GM18868 (cell line): ENCODE data around the gene FBXW12.

Experiments used
- ATAC-seq: cut with Tn5 transposase; IDR thresholded peaks from one replicate; pipeline ENCODE4 v1.9.1; 2021; ENCODE audit warnings: mild to moderate bottlenecking, moderate library complexity; ENCODE audit not compliant: unreplicated experiment

Gene FBXW12

DNA sequence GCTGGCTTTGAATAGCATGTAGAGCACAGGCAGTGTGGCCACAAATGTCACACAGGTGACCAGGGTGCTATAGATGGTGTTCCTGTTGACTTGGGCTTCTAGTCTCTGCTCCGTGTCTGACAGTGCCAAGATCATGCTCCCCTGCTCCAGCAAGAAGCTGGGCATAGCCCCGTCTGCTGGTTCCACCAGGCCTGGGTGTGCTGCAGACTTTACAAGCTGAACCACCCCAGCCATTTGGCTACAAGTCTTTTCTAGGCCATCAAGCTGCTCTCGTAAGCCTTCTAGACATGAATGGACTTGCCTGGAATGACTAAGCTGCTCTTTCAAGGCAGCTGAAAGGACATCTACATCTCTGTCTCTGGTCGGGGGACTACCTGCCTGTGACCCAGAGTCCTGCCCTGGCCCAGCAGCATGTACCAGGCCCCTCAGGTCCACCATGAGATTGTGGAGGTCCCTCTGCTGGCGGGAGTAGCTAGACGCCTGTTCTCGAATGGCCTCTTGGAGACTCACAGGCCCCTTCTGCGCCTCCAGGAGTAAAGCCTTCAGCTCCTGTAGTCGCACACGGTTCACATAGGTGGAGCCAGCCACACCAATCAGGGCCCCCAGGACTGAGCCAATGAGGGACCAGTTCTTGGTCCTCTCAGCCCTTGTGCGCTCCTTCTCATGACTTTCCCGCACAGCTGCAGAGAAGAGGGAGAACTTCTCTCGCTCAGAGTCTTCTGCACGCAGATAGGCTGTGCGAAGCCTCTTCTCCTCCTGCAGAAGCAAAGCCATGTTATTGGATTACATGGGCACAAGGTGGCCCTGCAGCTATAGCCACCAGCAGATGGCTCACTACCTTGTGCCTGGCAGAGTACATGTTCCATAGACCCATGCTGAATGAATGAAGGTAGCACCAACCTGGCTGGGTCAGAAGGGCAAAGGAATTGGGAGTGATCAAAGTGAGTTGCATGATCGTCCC lies 60.7 kb downstream of the FBXW12 start:
- ATAC-seq = no peak

DNA sequence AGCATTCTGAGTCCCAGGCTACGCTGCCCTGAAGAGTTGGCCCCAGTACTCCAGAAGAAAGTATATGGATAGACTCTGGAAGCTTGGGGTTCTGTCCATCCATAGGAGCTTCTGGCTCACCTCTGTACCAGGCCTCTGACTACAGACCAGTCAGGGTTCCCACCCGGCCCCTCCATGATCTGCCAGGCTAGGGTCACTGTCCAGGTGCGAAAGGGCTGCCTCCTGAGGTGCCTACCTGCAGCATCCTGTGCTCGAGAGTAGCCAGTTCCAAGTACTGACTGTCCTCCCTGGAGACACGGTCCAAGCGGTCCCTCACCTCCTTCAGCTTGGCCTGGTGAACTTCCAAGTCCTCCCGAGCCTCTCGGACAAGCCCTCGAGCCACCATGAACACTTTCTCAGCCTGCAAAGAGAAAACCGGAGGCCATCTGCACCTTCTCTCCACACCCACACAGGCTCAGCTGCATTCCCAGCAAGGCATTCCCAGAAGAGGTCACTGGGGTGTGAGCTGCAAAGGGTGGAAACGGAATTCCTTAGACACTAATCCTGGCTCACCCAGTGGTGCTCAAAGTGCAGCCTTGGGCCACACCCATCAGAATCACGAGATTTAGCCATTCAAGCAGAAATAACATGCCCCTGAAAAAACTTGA lies 61.6 kb downstream of the FBXW12 start:
- no peak for ATAC-seq

DNA sequence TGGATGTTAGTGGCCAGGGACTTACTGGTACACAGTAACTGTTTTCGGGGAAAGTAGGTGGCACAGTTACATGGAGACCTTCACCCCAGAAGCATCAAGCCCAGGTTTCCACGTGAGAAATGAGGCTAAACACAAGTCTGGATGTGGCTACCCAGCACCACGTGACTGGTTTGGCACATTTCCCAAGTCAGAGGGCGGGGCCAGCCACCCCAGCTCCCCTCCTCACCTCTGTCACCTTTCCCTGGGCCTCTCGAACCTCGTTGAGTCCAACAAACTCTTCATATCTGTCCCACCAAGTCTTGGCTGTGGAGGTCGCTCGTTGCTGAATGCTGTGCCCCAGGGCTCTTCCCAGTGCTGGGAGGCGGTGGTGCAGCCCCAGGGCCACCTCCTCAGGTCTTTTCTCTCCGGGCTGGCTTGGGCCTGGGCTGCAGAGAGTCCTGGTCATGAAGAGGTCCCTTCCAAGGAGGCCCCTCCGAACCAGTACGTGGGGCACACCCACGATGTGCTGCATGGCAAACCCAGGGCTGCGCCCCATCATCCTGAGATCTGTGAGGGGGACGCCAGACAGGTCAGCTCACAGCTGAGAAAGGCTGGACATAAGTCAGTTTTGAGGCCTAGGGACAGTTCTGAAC lies 62.7 kb downstream of the FBXW12 start:
- no peak for ATAC-seq

DNA sequence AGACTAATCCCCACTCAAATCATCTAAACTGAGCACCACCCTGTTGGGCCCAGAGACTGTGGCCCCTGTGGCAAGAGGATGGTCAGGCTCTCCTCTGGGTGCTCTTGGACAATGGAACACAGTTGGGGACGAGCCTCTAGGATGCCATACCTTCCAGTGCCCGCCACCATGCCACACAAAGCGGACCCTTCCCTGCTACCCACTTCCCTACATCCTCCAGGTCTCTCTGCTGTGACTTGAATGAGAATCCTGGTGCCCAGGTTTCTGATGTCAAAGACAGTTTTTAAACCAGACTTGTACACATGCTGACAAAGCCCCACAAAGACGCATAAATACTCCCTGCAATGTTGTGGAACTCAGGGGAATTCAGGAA lies 63.2 kb downstream of the FBXW12 start:
- ATAC-seq = no peak

DNA sequence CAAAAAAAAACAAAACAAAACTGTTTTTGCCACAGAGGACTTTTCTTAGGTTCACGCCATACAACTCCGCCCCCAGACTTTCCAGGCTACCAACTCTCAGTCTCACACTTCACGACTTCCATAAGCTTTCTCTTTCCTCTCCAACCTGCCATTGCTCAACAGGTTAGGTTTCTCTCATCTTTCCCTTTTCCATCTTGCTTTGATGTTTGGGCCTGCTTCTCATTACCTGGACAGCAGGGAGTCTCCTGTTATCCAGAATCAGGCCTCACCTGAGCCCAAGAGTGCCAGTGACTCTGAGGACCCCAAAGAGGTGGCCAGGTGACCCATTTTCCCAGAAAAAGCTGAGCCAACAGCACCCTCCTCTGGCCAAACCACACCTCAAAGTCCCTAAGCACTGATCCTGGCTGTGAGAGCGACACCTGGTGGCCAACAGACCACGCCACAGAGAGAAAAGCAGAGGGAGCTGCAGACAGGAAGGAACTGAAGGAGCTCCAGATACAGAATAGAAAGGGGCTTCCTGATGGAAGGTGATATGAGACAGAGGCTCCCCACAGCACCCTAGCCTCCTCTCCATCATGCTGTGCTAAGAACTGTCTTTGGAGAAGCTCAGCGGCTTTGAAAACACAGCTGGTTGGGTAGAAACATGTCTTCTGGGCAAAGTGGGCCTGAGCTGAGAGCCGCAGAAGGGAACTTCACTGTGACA lies 63.9 kb downstream of the FBXW12 start:
- ATAC-seq = no peak

DNA sequence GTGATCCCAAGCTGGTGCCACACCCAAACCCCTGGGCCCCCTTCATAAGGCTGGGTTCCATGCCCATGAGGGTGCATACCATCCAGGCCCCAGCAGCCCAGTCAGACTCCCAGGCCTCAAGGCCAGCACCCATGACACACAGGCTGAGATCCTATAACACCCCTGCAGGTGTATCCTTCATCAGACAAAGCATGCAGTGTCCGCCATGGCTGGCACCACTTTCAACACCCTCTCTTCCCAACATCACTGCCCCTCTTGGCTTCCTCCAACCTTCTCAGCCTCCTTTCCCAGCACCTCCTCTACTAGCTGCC lies 64.4 kb downstream of the FBXW12 start:
- ATAC-seq = no peak

DNA sequence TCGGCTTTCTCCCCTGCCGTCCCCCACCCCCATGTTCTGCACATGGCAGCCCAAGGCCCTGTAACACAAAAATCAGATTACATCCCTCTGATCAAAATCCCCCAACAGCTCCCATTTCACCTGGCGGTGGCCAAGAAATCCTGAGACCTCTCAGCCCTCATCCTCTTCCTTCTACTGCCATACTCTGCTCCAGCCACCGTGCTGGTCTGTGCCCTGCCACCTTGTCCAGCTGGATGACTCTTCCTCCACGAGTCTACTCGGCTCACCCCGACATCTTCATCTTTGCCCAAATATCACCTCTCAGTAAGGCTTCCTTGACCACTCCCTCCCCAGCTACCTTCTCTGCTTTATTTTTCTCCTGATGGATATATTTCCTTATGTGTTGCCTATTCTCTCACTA lies 64.8 kb downstream of the FBXW12 start:
- ATAC-seq = no peak

DNA sequence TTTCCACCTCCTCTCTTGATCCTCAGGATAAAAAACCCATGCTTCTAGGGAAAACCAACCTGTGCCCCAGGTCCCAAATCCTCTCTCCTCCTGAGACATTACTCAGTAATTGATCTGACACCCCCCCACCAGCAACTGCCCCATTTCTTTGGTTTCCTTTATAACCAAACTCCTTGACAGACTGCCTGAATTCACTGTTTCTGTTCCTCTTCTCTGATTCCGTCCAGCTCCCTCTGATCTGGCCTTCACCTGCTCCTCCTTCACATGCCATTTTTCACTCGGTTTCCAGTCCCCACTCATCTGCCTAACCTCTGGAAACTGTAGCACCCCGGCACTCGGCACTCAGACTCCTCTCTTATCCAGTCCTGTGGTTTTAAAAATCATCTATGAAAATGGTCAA lies 65.8 kb downstream of the FBXW12 start:
- no peak for ATAC-seq

DNA sequence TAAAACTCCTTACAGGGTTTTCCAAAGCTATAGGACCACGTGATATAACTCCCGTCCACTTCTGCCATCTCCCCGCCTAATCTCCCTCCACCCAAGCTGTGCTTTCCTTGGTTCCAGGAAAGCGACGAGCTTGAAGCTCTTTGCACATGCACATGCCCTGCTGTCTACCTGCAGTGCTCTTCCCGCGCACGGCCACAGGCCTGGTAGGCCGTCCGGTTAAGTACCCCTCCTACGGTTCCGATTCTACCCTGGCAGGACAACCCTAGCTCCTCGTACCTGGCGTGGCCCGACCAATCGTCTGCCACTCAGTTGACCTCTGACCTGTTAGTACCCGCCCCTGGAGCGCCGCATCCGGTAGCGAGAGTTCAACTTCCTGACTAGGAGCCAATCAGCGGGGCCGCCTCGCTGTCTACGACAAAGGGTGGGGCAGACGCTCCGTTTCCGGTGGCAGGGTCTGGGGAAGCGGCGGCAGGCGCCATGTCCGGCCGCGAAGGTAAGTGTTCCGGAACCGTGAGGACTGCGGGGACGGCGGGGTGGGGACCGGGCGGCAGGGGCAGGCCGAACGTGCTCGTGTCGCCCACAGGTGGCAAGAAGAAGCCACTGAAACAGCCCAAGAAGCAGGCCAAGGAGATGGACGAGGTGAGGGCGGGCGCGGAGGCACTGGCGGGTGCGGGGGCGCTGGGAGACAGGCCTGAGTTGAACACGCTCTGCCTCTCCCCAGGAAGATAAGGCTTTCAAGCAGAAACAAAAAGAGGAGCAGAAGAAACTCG lies 68.0 kb downstream of the FBXW12 start, which contains the start of the genes CCDC51 and TMA7:
CCDC51 (minus strand) TSS at position 300 of the 770 bp plus-strand sequence. CDS start 4,991 bp downstream, outside the sequence.
TMA7 (plus strand) TSS at position 438 of the 770 bp plus-strand sequence; CDS start at position 478, 40 bp downstream.
- ATAC-seq = peak; percentile 92

DNA sequence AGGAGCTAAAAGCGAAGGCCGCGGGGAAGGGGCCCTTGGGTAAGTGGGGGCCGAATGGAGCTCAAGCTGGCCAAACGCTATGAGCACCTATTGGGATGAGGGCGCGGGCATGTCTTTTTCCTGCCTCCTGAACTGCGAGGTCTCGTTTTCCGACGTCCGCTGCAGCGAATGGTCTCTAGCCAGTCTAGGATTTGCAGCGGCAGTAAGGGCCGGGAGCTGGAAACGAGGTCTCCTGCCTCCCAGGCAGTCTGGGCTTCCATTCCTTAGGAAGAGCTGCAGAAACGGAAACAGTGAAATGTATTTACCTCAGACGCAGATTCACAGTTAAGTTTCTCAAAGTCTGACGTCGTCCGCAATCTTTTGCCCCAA lies 68.6 kb downstream of the FBXW12 start:
- no peak for ATAC-seq

DNA sequence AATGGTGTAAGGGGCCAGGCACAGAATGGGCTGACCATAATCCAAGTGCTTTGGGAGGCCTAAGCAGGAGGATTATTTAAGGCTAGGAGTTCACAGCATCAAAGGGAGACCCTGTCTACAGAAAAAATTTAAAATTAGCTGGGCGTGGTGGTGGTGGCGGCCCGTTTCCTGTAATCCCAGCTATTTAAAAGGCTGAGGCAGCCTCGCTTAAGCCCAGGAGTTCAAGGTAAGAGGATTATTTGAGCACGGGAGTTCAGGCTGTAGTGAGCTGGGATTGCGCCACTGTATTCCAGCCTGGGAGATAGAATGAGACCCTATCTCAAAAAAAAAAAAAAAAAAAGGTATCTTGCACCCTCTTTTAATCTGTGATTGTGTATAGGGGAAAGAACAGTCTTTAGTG lies 69.9 kb downstream of the FBXW12 start:
- no peak for ATAC-seq
